Esophagus muscularis mucosa (tissue), 4 donors: ENCODE results near the gene DPPA3.

Experiments
- CTCF ChIP-seq, 3 experiments: fragments of 200-600 bp in 2 of 3; fragments of 450-650 bp in 1 of 3; sonication (generic) in 2 of 3; IDR thresholded peaks; one replicate each; pipeline ENCODE4 v1.5.1; 2017 to 2019; ENCODE audit warnings: antibody characterized with exemption in 3 of 3, mild to moderate bottlenecking in 2 of 3, moderate library complexity in 1 of 3
- EP300 ChIP-seq: sonication (generic); formaldehyde crosslinking; IDR thresholded peaks from one replicate; pipeline ENCODE4 v1.6.1; 2017; ENCODE audit warnings: antibody characterized with exemption
- POLR2AphosphoS5 ChIP-seq, 2 donors: sonication (generic); formaldehyde crosslinking; IDR thresholded peaks; one replicate each; pipeline ENCODE4 v1.6.1; 2017; ENCODE audit warnings: antibody characterized with exemption in 2 of 2

GRCh38 chr12:7705846-7706245, 5.4 kb upstream of the DPPA3 start:
- TF ChIP-seq EP300 (no peak), CTCF (IDR thresholded peaks at IDR 0.05) (no peak), POLR2AphosphoS5 (IDR thresholded peaks at IDR 0.05) (no peak)
